ENCODE results near the gene S100A16. TPM values are rescaled to one million over a fixed set of nuclear protein-coding genes. Genes with fewer than 3 reads are reported as not detected.

The S100A16 gene
- total and polyA plus RNA-seq, 9 of the 15 experiments (the other 6 are each of a cell fraction or from before 2014, with no cell fraction given), result 1.6 to 6.9 (median 4.3) TPM

DNA sequence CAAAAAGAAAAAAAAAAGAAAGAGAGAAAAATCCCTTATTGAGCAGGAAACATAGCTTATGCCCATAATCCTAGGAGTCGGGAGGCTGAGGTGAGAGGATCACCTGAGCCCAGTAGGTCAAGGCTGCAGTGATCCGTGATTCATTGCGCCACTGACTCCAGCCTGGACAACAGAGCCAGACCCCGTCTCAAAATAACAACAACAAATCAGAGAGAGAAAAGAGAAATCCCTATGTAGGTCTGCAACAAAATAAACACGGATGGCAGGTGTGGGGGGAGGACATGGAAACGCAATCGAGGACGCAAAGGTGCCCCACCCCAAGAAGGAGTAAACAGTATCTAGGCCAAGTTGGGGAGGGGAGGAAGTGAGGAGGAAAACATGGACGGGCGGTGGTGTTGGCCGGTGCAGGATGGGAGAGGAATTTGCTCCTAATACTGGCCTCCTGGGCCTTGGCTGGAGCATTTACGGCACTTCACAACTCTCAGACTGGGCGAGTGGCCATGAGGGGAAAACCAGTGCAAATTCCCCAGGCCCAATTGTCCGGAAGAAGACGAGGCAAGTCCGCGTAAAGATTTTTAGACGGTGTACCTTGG is 20.3 kb upstream of the S100A16 start (continued):
- TF ChIP-seq RERE (CRISPR knock-in tag; IDR thresholded peaks at IDR 0.05; ENCODE audit: borderline replicate concordance) (no peak), RBM15 (IDR thresholded peaks at IDR 0.05; ENCODE audit: insufficient read depth, low read length) (no peak), ZBTB8A (IDR thresholded peaks at IDR 0.05; ENCODE audit: partially characterized antibody) (no peak), MCM7 (IDR thresholded peaks at IDR 0.05) (no peak), SPI1 (IDR thresholded peaks at IDR 0.05; ENCODE audit: borderline replicate concordance, low read depth, low read length) (peak; percentile 75; the same call in 1 of the 2 replicates), TRIM24 (IDR thresholded peaks at IDR 0.05) (no peak; a peak in 1 of 4 replicates), MNT (conservative IDR thresholded peaks at IDR 0.05) (no peak), ZNF384 (IDR thresholded peaks at IDR 0.05; ENCODE audit: low read depth, low read length) (no peak), ETV5 (CRISPR knock-in tag; IDR thresholded peaks at IDR 0.05; ENCODE audit: low read depth) (0 out of 2 replicates have a peak, but pooled peaks have one; percentile 7), POLR2H (tag; IDR thresholded peaks at IDR 0.05; ENCODE audit: low read depth) (no peak), MTA1 (IDR thresholded peaks at IDR 0.05; ENCODE audit: borderline replicate concordance) (no peak), ZNF165 (CRISPR knock-in tag; IDR thresholded peaks at IDR 0.05; ENCODE audit: borderline replicate concordance) (no peak)
- TF ChIP-seq, protein P1, sequence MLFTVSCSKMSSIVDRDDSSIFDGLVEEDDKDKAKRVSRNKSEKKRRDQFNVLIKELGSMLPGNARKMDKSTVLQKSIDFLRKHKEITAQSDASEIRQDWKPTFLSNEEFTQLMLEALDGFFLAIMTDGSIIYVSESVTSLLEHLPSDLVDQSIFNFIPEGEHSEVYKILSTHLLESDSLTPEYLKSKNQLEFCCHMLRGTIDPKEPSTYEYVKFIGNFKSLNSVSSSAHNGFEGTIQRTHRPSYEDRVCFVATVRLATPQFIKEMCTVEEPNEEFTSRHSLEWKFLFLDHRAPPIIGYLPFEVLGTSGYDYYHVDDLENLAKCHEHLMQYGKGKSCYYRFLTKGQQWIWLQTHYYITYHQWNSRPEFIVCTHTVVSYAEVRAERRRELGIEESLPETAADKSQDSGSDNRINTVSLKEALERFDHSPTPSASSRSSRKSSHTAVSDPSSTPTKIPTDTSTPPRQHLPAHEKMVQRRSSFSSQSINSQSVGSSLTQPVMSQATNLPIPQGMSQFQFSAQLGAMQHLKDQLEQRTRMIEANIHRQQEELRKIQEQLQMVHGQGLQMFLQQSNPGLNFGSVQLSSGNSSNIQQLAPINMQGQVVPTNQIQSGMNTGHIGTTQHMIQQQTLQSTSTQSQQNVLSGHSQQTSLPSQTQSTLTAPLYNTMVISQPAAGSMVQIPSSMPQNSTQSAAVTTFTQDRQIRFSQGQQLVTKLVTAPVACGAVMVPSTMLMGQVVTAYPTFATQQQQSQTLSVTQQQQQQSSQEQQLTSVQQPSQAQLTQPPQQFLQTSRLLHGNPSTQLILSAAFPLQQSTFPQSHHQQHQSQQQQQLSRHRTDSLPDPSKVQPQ (CRISPR knock-in tag; IDR thresholded peaks at IDR 0.05; ENCODE audit: borderline replicate concordance), result no peak
- TF ChIP-seq, protein P2, sequence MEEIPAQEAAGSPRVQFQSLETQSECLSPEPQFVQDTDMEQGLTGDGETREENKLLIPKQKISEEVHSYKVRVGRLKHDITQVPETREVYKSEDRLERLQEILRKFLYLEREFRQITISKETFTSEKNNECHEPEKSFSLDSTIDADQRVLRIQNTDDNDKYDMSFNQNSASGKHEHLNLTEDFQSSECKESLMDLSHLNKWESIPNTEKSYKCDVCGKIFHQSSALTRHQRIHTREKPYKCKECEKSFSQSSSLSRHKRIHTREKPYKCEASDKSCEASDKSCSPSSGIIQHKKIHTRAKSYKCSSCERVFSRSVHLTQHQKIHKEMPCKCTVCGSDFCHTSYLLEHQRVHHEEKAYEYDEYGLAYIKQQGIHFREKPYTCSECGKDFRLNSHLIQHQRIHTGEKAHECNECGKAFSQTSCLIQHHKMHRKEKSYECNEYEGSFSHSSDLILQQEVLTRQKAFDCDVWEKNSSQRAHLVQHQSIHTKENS (CRISPR knock-in tag; IDR thresholded peaks at IDR 0.05), result no peak

Measured in K562 (cell line).